CD4-positive, alpha-beta T cell treated with Interleukin-10 for 1 hour (primary cell): ENCODE results near the gene DYDC1.
"Not testable (repeated sequence)": the region's sequence is repeated elsewhere in the genome, so short reads cannot be mapped to it uniquely, and the experiment has no call there.

Experiments used
- DNase-seq: peaks from one replicate; pipeline ENCODE4 v3.0.0-alpha.2; 2020

Gene DYDC1

DNA sequence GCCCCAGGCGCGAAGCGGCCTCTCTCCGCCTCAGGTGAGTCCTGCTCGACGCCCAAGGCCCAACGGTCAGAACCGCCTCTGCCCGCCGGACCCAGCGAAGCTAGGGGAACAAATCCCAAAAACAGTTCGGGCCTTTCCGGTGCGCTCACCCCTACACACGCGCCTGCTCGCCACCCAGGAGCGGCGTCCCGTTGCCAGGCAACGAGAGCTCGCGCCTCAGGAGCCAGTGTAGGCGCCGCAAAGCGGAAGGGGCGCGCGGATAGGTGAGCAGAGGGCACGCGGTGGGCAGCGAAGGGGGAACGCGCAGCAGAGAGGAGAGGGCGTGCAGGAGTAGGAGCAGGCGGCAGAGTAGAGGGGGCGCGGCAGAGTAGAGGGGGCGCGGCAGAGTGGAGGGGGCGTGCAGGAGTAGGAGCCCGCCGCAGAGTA lies at the start of gene DYDC1, which contains the start of gene DYDC2:
Gene DYDC1, minus strand, starts transcription at position 193 of the 426 bp plus-strand sequence. CDS start 4,154 bp downstream, outside the sequence.
Gene DYDC2, plus strand, starts transcription at position 219 of the 426 bp plus-strand sequence. CDS start 5,663 bp downstream, outside the sequence.
- peak; percentile 24 for DNase-seq

- no peak for DNase-seq
Observed at GRCh38 chr10:80406204-80406603, 49.6 kb upstream of the DYDC1 start.

DNA sequence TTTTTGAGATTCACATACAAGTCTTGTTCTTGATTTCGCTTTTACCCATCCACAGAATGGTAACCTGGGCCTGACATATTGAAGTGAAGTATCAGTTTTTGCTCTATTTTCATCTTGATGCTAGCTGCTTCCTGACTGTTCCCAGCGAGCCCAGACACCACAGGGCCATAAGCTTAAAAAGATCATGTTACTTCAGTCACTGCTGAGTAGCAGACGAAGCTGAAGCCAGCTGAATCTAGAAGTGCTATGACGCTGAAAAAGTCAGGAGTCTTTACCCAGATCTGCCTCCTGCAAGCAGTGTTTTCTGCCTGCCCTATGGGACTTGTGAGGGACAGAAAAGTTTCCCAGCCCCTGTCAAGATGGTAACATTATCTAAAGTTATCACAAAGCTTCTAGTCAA lies 49.1 kb upstream of the DYDC1 start:
- DNase-seq: no peak

GRCh38 chr10:80405035-80405434 lies 48.5 kb upstream of the DYDC1 start:
- no peak for DNase-seq

DNA sequence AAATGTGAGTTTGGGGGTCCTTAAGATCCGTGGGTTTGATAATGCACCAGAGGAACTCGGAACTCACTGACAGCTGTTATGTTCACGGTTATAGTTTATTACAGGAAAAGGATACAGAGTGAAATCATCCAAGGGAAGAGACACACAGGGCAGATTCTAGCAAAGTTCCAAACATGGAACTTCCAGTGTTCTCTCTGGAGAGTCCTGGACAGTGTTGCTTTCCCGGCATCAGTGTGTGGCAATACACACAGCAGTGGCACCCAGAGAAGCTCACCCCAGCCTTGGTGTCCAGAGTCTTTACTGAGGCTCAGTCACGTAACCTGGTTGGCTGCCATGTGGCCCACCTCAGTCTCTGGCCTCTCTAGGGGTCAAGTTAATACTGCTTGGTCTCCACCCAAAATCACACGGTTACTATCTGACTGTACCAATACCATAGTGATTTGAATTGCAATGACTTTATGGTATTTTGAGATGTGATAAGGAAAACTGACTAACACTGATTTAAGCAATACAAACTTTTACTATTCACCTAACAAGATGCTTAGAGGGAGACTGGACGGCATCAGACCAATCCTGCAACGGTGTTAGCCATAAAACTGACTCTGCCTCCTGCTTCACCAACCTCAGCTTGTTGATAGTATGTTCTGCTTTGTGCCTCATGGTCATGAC lies 43.7 kb upstream of the DYDC1 start:
- DNase-seq: no peak

DNA sequence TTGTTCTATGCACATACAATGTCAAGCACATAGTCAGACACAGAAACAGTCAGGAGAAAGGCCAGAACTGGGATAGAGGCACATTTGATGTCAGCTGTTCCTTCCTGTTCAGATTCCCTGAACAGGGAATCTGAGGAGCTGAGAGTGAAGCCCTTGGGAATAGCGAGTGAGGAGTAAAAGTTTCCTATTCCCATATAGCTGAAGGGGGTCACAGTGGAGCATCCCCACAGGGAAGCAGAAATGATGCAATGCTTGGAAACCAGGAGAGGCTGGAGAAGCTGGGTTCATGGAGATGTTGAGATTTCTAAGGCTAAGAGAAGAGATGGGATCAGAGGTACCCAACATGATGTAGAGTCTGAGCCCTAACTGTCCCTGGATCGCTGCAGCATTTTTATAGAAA lies 40.5 kb upstream of the DYDC1 start:
- no peak for DNase-seq

- no peak for DNase-seq
Observed at GRCh38 chr10:80394358-80394916, 37.9 kb upstream of the DYDC1 start.

DNA sequence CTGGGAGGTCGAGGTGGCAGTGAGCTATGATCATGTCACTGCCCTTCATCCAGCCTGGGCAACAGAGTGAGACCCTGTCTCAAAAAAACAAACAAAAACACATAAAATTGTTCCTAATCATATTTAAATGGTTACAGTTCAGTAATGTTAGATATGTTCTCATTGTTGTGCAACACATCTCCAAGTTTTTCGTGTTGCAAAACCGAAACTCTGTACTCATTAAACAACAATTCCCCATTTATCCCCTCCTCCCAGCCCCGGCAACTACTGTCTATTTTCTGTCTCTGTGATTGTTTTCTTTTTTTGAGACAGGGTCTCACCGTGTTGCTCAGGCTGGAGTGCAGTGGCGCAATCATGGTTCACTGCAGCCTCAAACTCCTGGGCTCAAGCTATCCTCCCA lies 35.7 kb upstream of the DYDC1 start:
- no peak for DNase-seq

DNA sequence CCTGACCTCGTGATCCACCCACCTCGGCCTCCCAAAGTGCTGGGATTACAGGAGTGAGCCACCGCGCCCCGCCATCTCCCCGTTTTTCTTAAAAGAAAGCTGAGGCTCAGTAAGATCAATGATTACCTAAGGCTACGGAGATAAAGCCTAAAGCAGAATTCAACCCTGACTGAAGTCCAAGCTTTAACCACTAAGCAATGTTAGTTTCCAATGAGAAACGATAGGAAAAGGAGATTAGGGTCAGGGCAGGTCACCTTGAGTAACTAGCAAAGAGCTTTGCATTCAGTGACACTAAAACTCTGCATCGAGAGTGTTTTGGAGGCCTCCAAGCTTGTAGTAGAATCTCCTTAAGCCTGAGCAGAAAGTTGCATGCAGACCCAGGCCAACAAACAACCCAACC lies 34.2 kb upstream of the DYDC1 start:
- DNase-seq: no peak

- DNase-seq: peak; percentile 63
Observed at GRCh38 chr10:80382989-80383388, 26.4 kb upstream of the DYDC1 start.

DNA sequence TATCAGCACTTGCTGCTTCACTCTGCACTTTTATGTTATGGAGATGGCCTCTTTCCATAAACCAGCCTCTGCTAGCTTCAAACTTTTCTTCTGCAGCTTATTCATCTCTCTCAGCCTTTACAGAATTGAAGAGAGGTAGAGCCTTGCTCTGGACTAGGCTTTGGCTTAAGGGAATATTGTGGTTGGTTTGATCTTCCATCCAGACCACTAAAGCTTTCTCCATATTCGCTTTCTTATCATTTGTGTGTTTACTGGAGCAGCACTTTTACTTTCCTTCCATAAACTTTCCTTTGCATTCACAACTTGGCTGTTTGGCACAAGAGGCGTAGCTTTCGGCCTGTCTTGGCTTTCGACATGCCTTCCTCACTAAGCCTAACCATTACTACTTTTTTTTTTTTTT lies 23.6 kb upstream of the DYDC1 start:
- DNase-seq: no peak

GRCh38 chr10:80379701-80380100 lies 23.1 kb upstream of the DYDC1 start:
- DNase-seq: no peak

DNA sequence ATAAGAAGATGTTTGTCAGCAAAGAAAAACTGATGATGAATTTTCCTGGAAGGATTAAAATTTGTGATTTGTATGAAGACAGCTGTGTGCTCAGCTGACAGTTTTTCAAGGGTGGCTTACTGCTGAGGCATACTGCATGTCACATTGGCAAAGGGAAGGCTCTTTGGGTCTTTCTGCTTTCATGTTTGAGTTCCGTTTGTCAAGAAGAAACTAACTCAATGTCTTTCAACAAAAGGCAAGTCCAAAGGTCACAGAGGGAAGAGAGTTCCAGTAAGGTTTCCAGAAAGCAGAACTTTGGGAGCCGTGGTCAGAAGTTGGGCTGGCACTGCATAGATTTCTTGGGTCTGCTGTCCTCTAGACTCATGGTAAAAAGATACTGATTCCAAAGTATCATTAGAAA lies 16.9 kb upstream of the DYDC1 start:
- DNase-seq: no peak

GRCh38 chr10:80372675-80373074 lies 16.1 kb upstream of the DYDC1 start:
- DNase-seq: no peak

GRCh38 chr10:80371467-80371866 lies 14.9 kb upstream of the DYDC1 start:
- DNase-seq: no peak

DNA sequence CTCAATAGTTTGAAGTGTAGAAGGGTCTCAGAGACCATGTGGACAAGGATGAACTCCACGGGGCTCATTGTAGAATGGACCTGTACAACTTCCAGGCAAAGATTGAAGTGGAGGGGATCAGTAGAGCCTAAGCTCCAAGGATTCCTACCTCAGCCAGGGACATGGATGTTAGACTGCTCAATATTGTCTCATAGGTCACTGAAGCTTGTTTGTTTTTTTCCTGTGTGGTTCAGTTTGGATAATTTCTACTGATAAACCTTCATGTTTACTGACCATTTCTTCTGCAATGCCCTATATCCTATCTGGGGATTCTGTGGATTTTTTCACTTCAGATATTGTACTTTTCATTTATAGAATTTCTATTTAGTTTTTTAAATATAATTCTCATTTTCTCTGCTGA lies 9.0 kb upstream of the DYDC1 start:
- no peak for DNase-seq

- no peak for DNase-seq
Observed at GRCh38 chr10:80359644-80360043, 3.1 kb upstream of the DYDC1 start.

DNA sequence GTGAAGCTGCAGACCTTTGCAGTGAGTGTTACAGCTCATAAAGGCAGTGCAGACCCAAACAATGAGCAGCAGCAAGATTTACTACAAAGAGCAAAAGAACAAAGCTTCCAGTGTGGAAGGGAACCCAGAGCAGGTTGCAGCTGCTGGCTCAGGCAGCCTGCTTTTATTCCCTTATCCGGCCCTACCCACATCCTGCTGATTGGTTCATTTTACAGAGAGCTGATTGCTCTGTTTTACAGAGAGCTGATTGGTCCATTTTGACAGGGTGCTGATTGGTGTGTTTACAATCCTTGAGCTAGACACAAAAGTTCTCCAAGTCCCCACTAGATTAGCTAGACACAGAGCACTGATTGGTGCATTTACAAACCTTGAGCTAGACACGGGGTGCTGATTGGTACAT lies 2.4 kb upstream of the DYDC1 start:
- not testable (repeated sequence) for DNase-seq

DNA sequence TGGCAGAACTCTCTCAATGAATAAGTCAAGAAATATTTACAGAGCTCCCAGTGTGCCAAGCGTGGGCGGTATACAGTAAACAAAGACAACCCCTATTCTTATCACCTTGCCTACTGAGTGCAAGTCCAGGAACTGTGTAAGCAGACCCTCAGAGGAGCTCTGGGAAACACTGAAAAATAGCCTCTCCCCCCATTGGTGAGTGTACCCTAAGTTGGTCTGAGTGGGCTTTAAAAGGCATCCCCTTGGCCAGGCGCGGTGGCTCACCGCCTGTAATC lies 1.2 kb upstream of the DYDC1 start:
- no peak for DNase-seq

GRCh38 chr10:80356989-80357850 lies 665 bp upstream of the DYDC1 start:
- no peak for DNase-seq

GRCh38 chr10:80351220-80351619 lies 5.3 kb downstream of the DYDC1 start:
- no peak for DNase-seq

DNA sequence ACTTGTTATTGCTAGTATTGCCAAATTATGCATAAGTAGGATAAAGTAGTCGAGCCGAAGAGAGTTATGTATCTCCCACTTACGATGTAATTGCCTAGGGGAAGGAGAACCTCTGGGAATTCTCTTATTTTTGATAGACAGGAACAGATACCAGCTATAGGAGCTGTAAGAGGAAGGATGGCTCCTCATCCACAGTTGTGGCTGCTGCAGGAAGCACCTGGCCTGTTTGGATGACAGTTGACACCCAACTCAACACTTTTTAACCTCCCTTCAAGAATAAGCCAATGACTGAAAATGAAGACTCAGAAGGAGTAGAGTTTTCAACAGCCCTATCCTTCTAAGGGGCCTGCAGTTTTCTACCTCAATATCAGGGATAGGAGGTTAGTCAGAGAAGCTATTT lies 6.3 kb downstream of the DYDC1 start:
- DNase-seq: no peak

GRCh38 chr10:80344912-80345311 lies 11.6 kb downstream of the DYDC1 start:
- DNase-seq: no peak

DNA sequence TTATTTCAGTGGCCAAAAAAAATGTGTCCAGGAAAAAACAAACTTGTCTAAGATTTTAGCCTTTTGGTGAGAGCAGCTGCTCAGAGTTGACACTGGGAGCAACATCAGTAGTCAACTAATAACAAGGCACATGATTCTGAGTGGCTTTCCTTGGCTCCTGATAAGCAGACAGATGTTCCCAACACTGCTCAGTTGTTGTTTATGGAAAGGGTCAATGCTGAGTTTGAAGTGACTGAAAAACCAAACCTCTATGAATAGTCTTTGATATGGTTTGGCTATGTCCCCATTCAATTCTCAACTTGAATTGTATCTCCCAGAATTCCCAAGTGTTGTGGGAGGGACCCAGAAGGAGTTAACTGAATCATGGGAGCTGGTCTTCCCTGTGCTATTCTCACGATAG lies 12.3 kb downstream of the DYDC1 start:
- no peak for DNase-seq
